Type B pancreatic cell (in vitro differentiated cells): ENCODE data around the gene SPDYE11. TPM values are rescaled to one million over a fixed set of nuclear protein-coding genes. Genes with fewer than 3 reads are reported as not detected.
"Not testable (repeated sequence)": the region's sequence is repeated elsewhere in the genome, so short reads cannot be mapped to it uniquely, and the experiment has no call there.

Experiments
- DNase-seq: peaks from one replicate; pipeline ENCODE4 v3.0.0; 2021; ENCODE audit warnings: mixed read lengths; ENCODE audit not compliant: unreplicated experiment; ENCODE audit errors: extremely low spot score
- H3K27ac Mint-ChIP-seq: 2 replicates; pipeline ENCODE4 v1.8.0; 2021; ENCODE audit warnings: mild to moderate bottlenecking, mixed read lengths
- H3K27me3 Mint-ChIP-seq: 2 replicates; pipeline ENCODE4 v1.8.0; 2021; ENCODE audit warnings: mixed read lengths
- H3K36me3 Mint-ChIP-seq: 2 replicates; pipeline ENCODE4 v1.8.0; 2021; ENCODE audit warnings: mixed read lengths
- H3K4me1 Mint-ChIP-seq: one replicate; pipeline ENCODE4 v1.8.0; 2021; ENCODE audit warnings: mixed read lengths; ENCODE audit not compliant: unreplicated experiment
- H3K4me3 Mint-ChIP-seq: 2 replicates; pipeline ENCODE4 v1.8.0; 2021; ENCODE audit warnings: mild to moderate bottlenecking, mixed read lengths
- H3K9me3 Mint-ChIP-seq: 2 replicates; pipeline ENCODE4 v1.8.0; 2021; ENCODE audit warnings: mixed read lengths
- long read RNA-seq: library from polyadenylated mRNA; unstranded; transcript quantifications from one replicate; pipeline ENCODE4 v2.0.0, GENCODE V29; 2020
- total RNA-seq: library from RNA; stranded (reverse); gene quantifications from 2 replicates; pipeline ENCODE4 v1.2.1, GENCODE V29; 2021; ENCODE audit warnings: low replicate concordance

The SPDYE11 gene, protein sequence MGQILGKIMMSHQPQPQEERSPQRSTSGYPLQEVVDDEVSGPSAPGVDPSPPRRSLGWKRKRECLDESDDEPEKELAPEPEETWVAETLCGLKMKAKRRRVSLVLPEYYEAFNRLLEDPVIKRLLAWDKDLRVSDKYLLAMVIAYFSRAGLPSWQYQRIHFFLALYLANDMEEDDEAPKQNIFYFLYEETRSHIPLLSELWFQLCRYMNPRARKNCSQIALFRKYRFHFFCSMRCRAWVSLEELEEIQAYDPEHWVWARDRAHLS
- not detected in 2 replicates for total RNA-seq
- long read RNA-seq, partial matches to known transcripts = 0 of 1 reads
- long read RNA-seq, other reads (novel, unspliced or antisense) = 1 of 1 reads

DNA sequence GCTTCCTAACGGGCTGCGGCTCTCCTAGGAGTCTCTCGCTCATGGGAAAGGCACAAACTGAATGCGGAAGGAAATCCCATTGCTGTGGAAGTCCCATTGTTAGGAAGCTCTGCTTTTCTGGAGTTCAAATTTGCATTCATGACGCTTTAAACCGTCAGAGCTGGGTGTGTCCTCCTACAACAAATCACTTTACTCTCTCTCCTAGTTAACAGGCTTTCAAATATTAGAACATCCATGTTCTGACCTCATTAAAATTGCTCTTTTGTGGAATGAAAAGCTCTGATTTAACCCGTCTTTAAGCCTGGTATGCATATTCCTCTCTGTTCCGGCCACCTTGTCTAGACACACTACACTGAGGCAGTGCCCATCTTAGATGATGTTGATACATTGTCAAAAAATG, at the start of gene SPDYE11:
Gene SPDYE11, minus strand, starts transcription at position 101 of the 400 bp plus-strand sequence. CDS start 1,800 bp downstream, outside the sequence.
- H3K27ac Mint-ChIP-seq, H3K9me3 Mint-ChIP-seq, H3K4me1 Mint-ChIP-seq, H3K27me3 Mint-ChIP-seq, H3K4me3 Mint-ChIP-seq, DNase-seq, H3K36me3 Mint-ChIP-seq: not testable (repeated sequence)

DNA sequence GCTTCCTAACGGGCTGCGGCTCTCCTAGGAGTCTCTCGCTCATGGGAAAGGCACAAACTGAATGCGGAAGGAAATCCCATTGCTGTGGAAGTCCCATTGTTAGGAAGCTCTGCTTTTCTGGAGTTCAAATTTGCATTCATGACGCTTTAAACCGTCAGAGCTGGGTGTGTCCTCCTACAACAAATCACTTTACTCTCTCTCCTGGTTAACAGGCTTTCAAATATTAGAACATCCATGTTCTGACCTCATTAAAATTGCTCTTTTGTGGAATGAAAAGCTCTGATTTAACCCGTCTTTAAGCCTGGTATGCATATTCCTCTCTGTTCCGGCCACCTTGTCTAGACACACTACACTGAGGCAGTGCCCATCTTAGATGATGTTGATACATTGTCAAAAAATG, 28.2 kb upstream of the SPDYE11 start, which contains the start of gene SPDYE9:
Gene SPDYE9, minus strand, starts transcription at position 101 of the 400 bp plus-strand sequence. CDS start 1,800 bp downstream, outside the sequence.
- not testable (repeated sequence) for H3K36me3 Mint-ChIP-seq, H3K27ac Mint-ChIP-seq, H3K27me3 Mint-ChIP-seq, H3K4me3 Mint-ChIP-seq, DNase-seq, H3K9me3 Mint-ChIP-seq, H3K4me1 Mint-ChIP-seq

DNA sequence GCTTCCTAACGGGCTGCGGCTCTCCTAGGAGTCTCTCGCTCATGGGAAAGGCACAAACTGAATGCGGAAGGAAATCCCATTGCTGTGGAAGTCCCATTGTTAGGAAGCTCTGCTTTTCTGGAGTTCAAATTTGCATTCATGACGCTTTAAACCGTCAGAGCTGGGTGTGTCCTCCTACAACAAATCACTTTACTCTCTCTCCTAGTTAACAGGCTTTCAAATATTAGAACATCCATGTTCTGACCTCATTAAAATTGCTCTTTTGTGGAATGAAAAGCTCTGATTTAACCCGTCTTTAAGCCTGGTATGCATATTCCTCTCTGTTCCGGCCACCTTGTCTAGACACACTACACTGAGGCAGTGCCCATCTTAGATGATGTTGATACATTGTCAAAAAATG, 28.0 kb downstream of the SPDYE11 start, which contains the start of gene SPDYE8:
Gene SPDYE8, minus strand, starts transcription at position 101 of the 400 bp plus-strand sequence. CDS start 1,800 bp downstream, outside the sequence.
- not testable (repeated sequence) for H3K27me3 Mint-ChIP-seq, H3K27ac Mint-ChIP-seq, H3K36me3 Mint-ChIP-seq, H3K4me1 Mint-ChIP-seq, H3K4me3 Mint-ChIP-seq, DNase-seq, H3K9me3 Mint-ChIP-seq

DNA sequence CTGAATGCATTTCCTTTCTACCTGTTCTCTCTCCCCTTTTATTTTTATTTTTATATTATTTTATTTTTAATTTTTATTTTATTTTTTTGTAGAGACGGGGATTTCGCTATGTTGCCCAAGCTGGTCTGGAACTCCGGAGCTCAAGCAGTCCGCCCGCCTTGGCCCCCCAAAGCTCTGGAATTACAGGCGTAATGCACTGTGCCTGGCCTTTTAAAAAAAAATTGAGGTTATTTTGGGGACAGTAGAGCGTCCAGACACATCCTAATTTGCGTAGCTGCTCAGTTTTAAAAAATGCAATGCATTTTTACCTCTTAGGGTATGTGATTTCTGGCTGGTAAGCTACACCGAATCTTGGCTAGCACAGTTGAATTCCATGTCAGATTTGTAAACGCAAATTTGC, 51.2 kb downstream of the SPDYE11 start:
- not testable (repeated sequence) for H3K4me1 Mint-ChIP-seq, H3K9me3 Mint-ChIP-seq, H3K27me3 Mint-ChIP-seq, H3K36me3 Mint-ChIP-seq, H3K27ac Mint-ChIP-seq, DNase-seq
- H3K4me3 Mint-ChIP-seq = peak overlapping the region; percentile 51

DNA sequence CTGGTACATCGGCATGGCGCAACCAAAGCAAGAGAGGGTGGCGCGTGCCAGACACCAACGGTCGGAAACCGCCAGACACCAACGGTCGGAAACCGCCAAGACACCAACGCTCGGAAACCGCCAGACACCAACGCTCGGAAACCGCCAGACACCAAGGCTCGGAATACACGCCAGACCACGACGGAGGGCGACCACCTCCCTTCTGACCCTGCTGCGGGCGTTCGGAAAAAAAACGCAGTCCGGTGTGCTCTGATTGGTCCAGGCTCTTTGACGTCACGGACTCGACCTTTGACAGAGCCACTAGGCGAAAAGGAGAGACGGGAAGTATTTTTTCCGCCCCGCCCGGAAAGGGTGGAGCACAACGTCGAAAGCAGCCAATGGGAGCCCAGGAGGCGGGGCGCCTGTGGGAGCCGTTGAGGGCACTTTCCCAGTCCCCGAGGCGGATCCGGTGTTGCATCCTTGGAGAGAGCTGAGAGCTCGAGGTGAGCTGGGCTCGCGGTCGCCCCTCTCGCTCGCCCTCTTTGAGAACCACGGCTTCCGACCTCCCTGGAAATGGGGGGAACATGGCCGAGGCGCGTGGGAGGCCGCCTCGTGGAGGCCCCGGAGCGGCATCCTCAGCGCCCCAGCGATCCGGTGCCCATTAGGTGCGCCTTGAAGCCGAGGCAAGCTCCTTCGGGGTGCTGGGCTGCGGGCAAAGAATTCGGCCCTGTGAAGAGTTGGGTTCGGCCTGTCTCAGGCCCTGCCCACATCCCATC, 51.8 kb downstream of the SPDYE11 start:
- H3K4me3 Mint-ChIP-seq = peak overlapping the region; percentile 99
- peak overlapping the region; percentile 100 for H3K27ac Mint-ChIP-seq
- H3K9me3 Mint-ChIP-seq, H3K4me1 Mint-ChIP-seq, H3K27me3 Mint-ChIP-seq, H3K36me3 Mint-ChIP-seq: not testable (repeated sequence)
- peak; percentile 91 for DNase-seq

DNA sequence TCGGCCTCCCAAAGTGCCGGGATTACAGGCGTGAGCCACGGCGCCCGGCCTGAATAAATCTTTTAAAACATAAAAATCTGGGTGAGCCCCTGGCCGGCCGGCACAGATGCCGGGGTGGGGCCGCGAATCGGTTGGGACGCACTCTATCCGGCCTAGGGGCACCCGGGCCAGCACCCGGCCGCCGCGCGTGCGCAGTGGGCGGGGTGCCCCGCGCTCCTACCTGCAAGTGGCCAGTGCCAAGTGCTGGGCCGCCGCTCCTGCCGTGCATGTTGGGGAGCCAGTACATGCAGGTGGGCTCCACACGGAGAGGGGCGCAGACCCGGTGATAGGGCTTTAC, 52.4 kb downstream of the SPDYE11 start:
- not testable (repeated sequence) for H3K9me3 Mint-ChIP-seq, H3K36me3 Mint-ChIP-seq, H3K4me1 Mint-ChIP-seq, H3K27me3 Mint-ChIP-seq
- Mint-ChIP-seq H3K4me3 (peak overlapping the region; percentile 99), H3K27ac (peak overlapping the region; percentile 100)
- peak; percentile 84 for DNase-seq

DNA sequence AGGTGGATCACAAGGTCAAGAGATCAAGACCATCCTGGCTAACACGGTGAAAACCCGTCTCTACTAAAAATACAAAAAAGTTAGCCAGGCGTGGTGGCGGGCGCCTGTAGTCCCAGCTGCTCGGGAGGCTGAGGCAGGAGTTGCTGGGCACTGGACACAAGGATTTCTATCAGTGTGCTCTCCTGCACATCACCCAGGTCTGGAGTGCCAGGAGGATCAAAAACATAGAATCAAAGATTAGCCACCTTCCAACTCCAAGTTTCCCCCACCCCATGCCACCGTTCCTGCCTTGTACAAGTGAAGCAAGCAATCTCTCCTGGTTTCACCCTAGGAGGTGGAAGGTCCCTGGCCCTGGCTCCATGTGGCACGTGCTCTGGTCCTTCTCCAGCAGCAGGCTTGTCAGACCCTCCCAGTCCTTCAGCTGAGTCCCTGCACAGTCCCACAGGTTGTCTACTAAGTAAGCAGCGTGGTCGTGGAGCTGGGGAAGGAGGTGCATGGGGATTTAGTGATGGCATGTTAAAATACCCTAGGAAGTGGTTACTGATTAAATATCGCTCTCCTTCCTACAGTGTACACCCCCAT, 59.7 kb downstream of the SPDYE11 start:
- not testable (repeated sequence) for H3K9me3 Mint-ChIP-seq, H3K27ac Mint-ChIP-seq, DNase-seq, H3K36me3 Mint-ChIP-seq, H3K4me3 Mint-ChIP-seq, H3K27me3 Mint-ChIP-seq, H3K4me1 Mint-ChIP-seq

Other genes starting within 250 kb of the SPDYE11 start
- gene TYW1B, start 229.7 kb downstream of the SPDYE11 start, total RNA-seq = 2.2 and 3.1 TPM in 2 replicates
- 38.9 and 51.2 TPM in 2 replicates for gene POM121, start 132.8 kb downstream of the SPDYE11 start, total RNA-seq
- gene TRIM74, start 88.4 kb downstream of the SPDYE11 start, total RNA-seq = 1.8 TPM in 1 of 2 replicates, not detected in the other
- not detected in 2 replicates for gene SPDYE8, start 28.1 kb downstream of the SPDYE11 start, total RNA-seq
- gene SPDYE9, start 28.1 kb upstream of the SPDYE11 start, total RNA-seq = not detected in 2 replicates